H1 (cell line): ENCODE results near the gene CAP2. TPM values are rescaled to one million over a fixed set of nuclear protein-coding genes. Genes with fewer than 3 reads are reported as not detected.

Source experiments
- CTCF ChIA-PET: fragments of 300-600 bp; sonication (Branson Sonifier 250); formaldehyde crosslinking; loops from one replicate; lab custom pipeline; 2021; ENCODE audit not compliant: partially characterized antibody; lab: Charles Lee
- POLR2A ChIA-PET: fragments of 300-600 bp; sonication (Branson Sonifier 250); formaldehyde crosslinking; loops from one replicate; lab custom pipeline; 2021; ENCODE audit warnings: inconsistent platforms; ENCODE audit not compliant: partially characterized antibody; lab: Charles Lee
- DNase-seq, 2 experiments: peaks; one replicate each; pipeline versions ENCODE4 v3.0.0 to v3.0.0-alpha.2; 2010 to 2022; ENCODE audit warnings: low spot score in 2 of 2, low read depth in 1 of 2, mixed read lengths in 1 of 2
- FAIRE-seq: peaks from 2 replicates; lab custom pipeline; 2011; peaks lifted over from hg19 to GRCh38; lab: Jason Lieb, UNC
- H2AFZ ChIP-seq: 2 replicates; pipeline ENCODE4 v1.8.1; 2012; ENCODE audit warnings: low read length, inconsistent platforms
- H2AK5ac ChIP-seq: 2 replicates; pipeline ENCODE4 v1.6.1; 2013; ENCODE audit warnings: low read depth, low read length
- H2BK120ac ChIP-seq: replicated peaks from 2 replicates; pipeline ENCODE3; 2013; ENCODE audit warnings: low read depth, low read length, inconsistent platforms
- H2BK12ac ChIP-seq: 2 replicates; pipeline ENCODE4 v1.6.1; 2013; ENCODE audit warnings: low read depth, low read length
- H2BK15ac ChIP-seq: 2 replicates; pipeline ENCODE4 v1.6.1; 2013; ENCODE audit warnings: low read length
- H2BK20ac ChIP-seq: 2 replicates; pipeline ENCODE4 v1.6.1; 2013; ENCODE audit warnings: low read length
- H2BK5ac ChIP-seq: 2 replicates; pipeline ENCODE4 v1.6.1; 2013; ENCODE audit warnings: low read depth, low read length
- H3K14ac ChIP-seq: 2 replicates; pipeline ENCODE4 v1.6.1; 2013; ENCODE audit warnings: inconsistent platforms; ENCODE audit not compliant: insufficient read length
- H3K18ac ChIP-seq: 2 replicates; pipeline ENCODE4 v1.6.1; 2013; ENCODE audit warnings: low read length; ENCODE audit errors: extremely low read depth
- H3K23ac ChIP-seq: 2 replicates; pipeline ENCODE4 v1.6.1; 2013; ENCODE audit warnings: inconsistent platforms; ENCODE audit not compliant: insufficient read length
- H3K23me2 ChIP-seq: 2 replicates; pipeline ENCODE4 v1.6.1; 2013; ENCODE audit warnings: low read depth, low read length
- H3K27ac ChIP-seq: 2 replicates; pipeline ENCODE4 v1.6.1; 2011; ENCODE audit warnings: low read depth, low read length, inconsistent platforms
- H3K27me3 ChIP-seq, 4 experiments: replicated peaks in 1 of 4; 1 replicate in 1 of 4; 2 replicates in 3 of 4; pipeline versions ENCODE4 v1.6.1 to v1.8.1; 2011 to 2013; ENCODE audit warnings: low read length in 3 of 4, mild to moderate bottlenecking in 3 of 4, inconsistent platforms in 2 of 4, mixed read lengths in 2 of 4, moderate library complexity in 1 of 4; ENCODE audit not compliant: control insufficient read depth in 3 of 4, insufficient read depth in 3 of 4; ENCODE audit errors: extremely low read depth in 1 of 4
- H3K36me3 ChIP-seq, 4 experiments: 2 replicates each; pipeline versions ENCODE4 v1.6.1 to v1.8.1; 2011 to 2013; ENCODE audit warnings: mild to moderate bottlenecking in 4 of 4, low read length in 3 of 4, moderate library complexity in 2 of 4, control low read depth in 1 of 4, inconsistent platforms in 1 of 4; ENCODE audit not compliant: insufficient read depth in 4 of 4, control insufficient read depth in 2 of 4
- H3K4ac ChIP-seq: replicated peaks from 2 replicates; pipeline ENCODE3; 2013; ENCODE audit warnings: low read length, low read depth, mixed read lengths, inconsistent platforms; ENCODE audit not compliant: insufficient read length
- H3K4me1 ChIP-seq, 4 experiments: replicated peaks in 1 of 4; 1 replicate in 1 of 4; 2 replicates in 3 of 4; pipeline versions ENCODE4 v1.6.1 to v1.8.1; 2011 to 2013; ENCODE audit warnings: low read length in 3 of 4, inconsistent platforms in 2 of 4, mixed read lengths in 1 of 4; ENCODE audit not compliant: insufficient read depth in 4 of 4, control insufficient read depth in 3 of 4
- H3K4me2 ChIP-seq, 2 experiments: 2 replicates each; pipeline versions ENCODE4 v1.6.1 to v1.8.1; 2011 to 2013; ENCODE audit warnings: low read depth in 2 of 2, low read length in 2 of 2, control low read depth in 1 of 2, inconsistent platforms in 1 of 2, mild to moderate bottlenecking in 1 of 2; ENCODE audit not compliant: insufficient read depth in 1 of 2
- H3K4me3 ChIP-seq, 4 experiments: fragments of 200-600, 300-600 bp in 1 of 4; sonication (generic), shearing (Covaris generic), sonication (Bioruptor Twin) in 1 of 4; 2 replicates each; pipeline versions ENCODE4 v1.5.1 to v1.8.1; 2011 to 2016; ENCODE audit warnings: low read length in 4 of 4, low read depth in 3 of 4, control low read depth in 2 of 4, inconsistent platforms in 2 of 4, mild to moderate bottlenecking in 2 of 4, mixed read lengths in 1 of 4, moderate library complexity in 1 of 4; ENCODE audit not compliant: insufficient read depth in 2 of 4; ENCODE audit errors: extremely low read depth in 1 of 4
- H3K56ac ChIP-seq: replicated peaks from 2 replicates; pipeline ENCODE3; 2013; ENCODE audit warnings: low read depth, mild to moderate bottlenecking, mixed read lengths, low read length, inconsistent platforms; ENCODE audit not compliant: insufficient read length
- H3K79me1 ChIP-seq: 2 replicates; pipeline ENCODE4 v1.6.1; 2013; ENCODE audit warnings: low read depth, low read length, control low read depth
- H3K79me2 ChIP-seq, 2 experiments: 2 replicates each; pipeline versions ENCODE4 v1.6.1 to v1.8.1; 2012 to 2013; ENCODE audit warnings: low read length in 2 of 2, mild to moderate bottlenecking in 2 of 2, inconsistent platforms in 1 of 2; ENCODE audit not compliant: insufficient read depth in 2 of 2, control insufficient read depth in 1 of 2
- H3K9ac ChIP-seq, 4 experiments: replicated peaks in 1 of 4; 1 replicate in 1 of 4; 2 replicates in 3 of 4; pipeline versions ENCODE4 v1.6.1 to v1.8.1; 2011 to 2013; ENCODE audit warnings: low read depth in 3 of 4, low read length in 3 of 4, control low read depth in 2 of 4, mild to moderate bottlenecking in 2 of 4, moderate library complexity in 2 of 4, inconsistent platforms in 1 of 4; ENCODE audit errors: extremely low read depth in 1 of 4
- H3K9me3 ChIP-seq, 2 experiments: 2 replicates each; pipeline versions ENCODE4 v1.6.1 to v1.8.1; 2012 to 2013; ENCODE audit warnings: mild to moderate bottlenecking in 2 of 2, moderate library complexity in 2 of 2, control low read depth in 1 of 2, inconsistent platforms in 1 of 2, low read depth in 1 of 2, low read length in 1 of 2, mixed read lengths in 1 of 2; ENCODE audit not compliant: insufficient read depth in 2 of 2
- H4K20me1 ChIP-seq, 2 experiments: replicated peaks in 1 of 2; 2 replicates each; pipeline versions ENCODE3 to v1.8.1; 2011 to 2013; ENCODE audit warnings: inconsistent platforms in 2 of 2, low read length in 2 of 2, mild to moderate bottlenecking in 1 of 2; ENCODE audit not compliant: insufficient read depth in 2 of 2, control insufficient read depth in 1 of 2
- H4K5ac ChIP-seq: 2 replicates; pipeline ENCODE4 v1.6.1; 2013; ENCODE audit warnings: low read length, low read depth, mixed read lengths, inconsistent platforms; ENCODE audit not compliant: insufficient read length
- H4K8ac ChIP-seq: 2 replicates; pipeline ENCODE4 v1.8.0; 2013; ENCODE audit warnings: mild to moderate bottlenecking, moderate library complexity, low read length, inconsistent platforms; ENCODE audit not compliant: insufficient read depth; ENCODE audit errors: extremely low read depth
- H4K91ac ChIP-seq: replicated peaks from 2 replicates; pipeline ENCODE3; 2013; ENCODE audit warnings: low read length, mixed read lengths, inconsistent platforms; ENCODE audit not compliant: insufficient read length
- ATF3 ChIP-seq: IDR thresholded peaks from 2 replicates; pipeline ENCODE4 v1.6.1; 2011; ENCODE audit warnings: low read depth, mild to moderate bottlenecking, low read length; ENCODE audit not compliant: insufficient read depth
- BRCA1 ChIP-seq: IDR thresholded peaks from 2 replicates; pipeline ENCODE4 v1.6.1; 2012; ENCODE audit warnings: low read depth, low read length, improper control_type of control experiment
- CBX8 ChIP-seq: fragments of 300-800, 300-1000 bp; sonication (generic); IDR thresholded peaks from 2 replicates; pipeline ENCODE4 v1.7.1; 2016; ENCODE audit warnings: low read depth, low read length, borderline replicate concordance
- CTCF ChIP-seq, 3 experiments: IDR thresholded peaks; 1 replicate in 2 of 3; 2 replicates in 1 of 3; pipeline versions ENCODE4 v1.5.1 to v1.6.1; 2011; ENCODE audit warnings: low read length in 3 of 3, mild to moderate bottlenecking in 3 of 3, inconsistent platforms in 2 of 3, low read depth in 1 of 3, moderate library complexity in 1 of 3; ENCODE audit not compliant: insufficient read depth in 1 of 3; ENCODE audit errors: control extremely low read depth in 1 of 3
- GABPA ChIP-seq: IDR thresholded peaks from 2 replicates; pipeline ENCODE4 v1.6.1; 2011; ENCODE audit warnings: mild to moderate bottlenecking, low read length, moderate library complexity, borderline replicate concordance; ENCODE audit not compliant: insufficient read depth
- NRF1 ChIP-seq: IDR thresholded peaks from 2 replicates; pipeline ENCODE4 v1.6.1; 2011; ENCODE audit warnings: mild to moderate bottlenecking, low read depth, low read length, improper control_type of control experiment
- PHF8 ChIP-seq: fragments of 200-600 bp; sonication (generic); conservative IDR thresholded peaks from 2 replicates; pipeline ENCODE4 v1.7.1; 2012; ENCODE audit warnings: low read depth, mild to moderate bottlenecking, inconsistent platforms, low read length, moderate library complexity
- RAD21 ChIP-seq, 2 experiments: IDR thresholded peaks in 1 of 2; conservative IDR thresholded peaks in 1 of 2; 2 replicates each; pipeline ENCODE4 v1.6.1; 2011; ENCODE audit warnings: low read depth in 2 of 2, low read length in 2 of 2, improper control_type of control experiment in 1 of 2, inconsistent platforms in 1 of 2, mild to moderate bottlenecking in 1 of 2, moderate library complexity in 1 of 2
- RBBP5 ChIP-seq: IDR thresholded peaks from 2 replicates; pipeline ENCODE4 v1.7.1; 2012; ENCODE audit warnings: low read depth, mild to moderate bottlenecking, inconsistent platforms, low read length, moderate library complexity, borderline replicate concordance
- RFX5 ChIP-seq: IDR thresholded peaks from 2 replicates; pipeline ENCODE4 v1.6.1; 2011; ENCODE audit warnings: low read depth, low read length, improper control_type of control experiment, borderline replicate concordance
- TCF12 ChIP-seq: IDR thresholded peaks from 2 replicates; pipeline ENCODE4 v1.6.1; 2011; ENCODE audit warnings: low read depth, mild to moderate bottlenecking, low read length
- ZNF274 ChIP-seq: IDR thresholded peaks from 2 replicates; pipeline ENCODE4 v1.7.0; 2012; ENCODE audit warnings: low read length, borderline replicate concordance; ENCODE audit errors: extremely low read depth
- polyA plus RNA-seq, 7 experiments: library from polyadenylated mRNA; depleted of rRNA in 3 of 7; stranded (reverse) in 5 of 7; unstranded in 2 of 7; fragments of >200 nt in 5 of 7; fragments of 200-250 nt in 2 of 7; gene quantifications; 1 replicate in 5 of 7; 2 replicates in 1 of 7; 4 replicates in 1 of 7; pipeline versions ENCODE4 v1.2.1 to v1.2.3, GENCODE V29; 2011 to 2013; ENCODE audit warnings: missing spikeins in 2 of 7, mixed read lengths in 2 of 7
- total RNA-seq: library from RNA; stranded (reverse); fragmentation: NEBNext Ultra II Directional; extraction: Animal tissue kit (Norgen Biotek cat#: 25700); gene quantifications from 2 replicates; pipeline ENCODE4 v1.2.1, GENCODE V29; 2021

CAP2 gene
- total and polyA plus RNA-seq, 2 of the 8 experiments (the other 6 are each of a cell fraction or from before 2014, with no cell fraction given), result 7.2 to 10.0 TPM

- POLR2A ChIA-PET, result interaction anchor here (0.7 kb wide), 1 partner anchor 10 kb away, joined by 3 read pairs; no protein-coding TSS in a partner anchor
- no peak for DNase-seq
- TF ChIP-seq CBX8 (no peak), CTCF (IDR thresholded peaks at IDR 0.05; ENCODE audit: control extremely low read depth in 1 of 3, insufficient read depth in 1 of 3, low read depth in 1 of 3, low read length in 3 of 3) (no peak), GABPA (no peak), ZNF274 (no peak), PHF8 (no peak), RBBP5 (no peak), RAD21 (IDR thresholded peaks at IDR 0.05 in 1 of 2, conservative IDR thresholded peaks at IDR 0.05 in 1 of 2; ENCODE audit: low read depth in 2 of 2, low read length in 2 of 2) (no peak), BRCA1 (no peak), RFX5 (no peak), ATF3 (no peak), TCF12 (no peak), NRF1 (no peak)
Observed at GRCh38 chr6:17352302-17352701, 41.1 kb upstream of the CAP2 start.

More at GRCh38 chr6:17352302-17352701, 41.1 kb upstream of the CAP2 start:
- no peak overlapping the region for H3K18ac ChIP-seq
- H3K56ac ChIP-seq, result no peak overlapping the region
- H2BK15ac ChIP-seq, result no peak overlapping the region
- CTCF ChIA-PET, result no interaction called here
- no peak overlapping the region for H2BK20ac ChIP-seq
- H4K8ac ChIP-seq, result no peak overlapping the region
- no peaks in the 10 kb centered on the region for H3K23me2 ChIP-seq
- no peak overlapping the region for H3K4ac ChIP-seq
- H3K27ac ChIP-seq, result no peak overlapping the region
- no peaks in the 10 kb centered on the region for H3K9me3 ChIP-seq
- no peak overlapping the region for H2BK12ac ChIP-seq
- H2AFZ ChIP-seq, result no peak overlapping the region
- H2AK5ac ChIP-seq, result no peak overlapping the region
- no peak overlapping the region for H3K4me3 ChIP-seq
- H3K79me2 ChIP-seq, result no peaks in the 10 kb centered on the region
- H3K23ac ChIP-seq, result no peak overlapping the region
- H3K79me1 ChIP-seq, result no peaks in the 10 kb centered on the region
- no peak overlapping the region for H3K4me2 ChIP-seq
- H2BK5ac ChIP-seq, result no peak overlapping the region
- H2BK120ac ChIP-seq, result no peak overlapping the region
- no peak for FAIRE-seq
- H4K5ac ChIP-seq, result no peak overlapping the region
- no peaks in the 10 kb centered on the region for H3K36me3 ChIP-seq
- H3K9ac ChIP-seq, result no peak overlapping the region
- no peaks in the 10 kb centered on the region for H3K27me3 ChIP-seq
- H4K20me1 ChIP-seq, result no peaks in the 10 kb centered on the region
- no peak overlapping the region for H3K14ac ChIP-seq
- H4K91ac ChIP-seq, result no peak overlapping the region
- no peaks in the 10 kb centered on the region for H3K4me1 ChIP-seq
